Measurements from ENCODE around the gene SUPT4H1.

Gene SUPT4H1

GRCh38 chr17:58303971-58304749, 47.8 kb downstream of the SUPT4H1 start:
- no peak for DNase-seq (ENCODE audit: low read depth)

DNA sequence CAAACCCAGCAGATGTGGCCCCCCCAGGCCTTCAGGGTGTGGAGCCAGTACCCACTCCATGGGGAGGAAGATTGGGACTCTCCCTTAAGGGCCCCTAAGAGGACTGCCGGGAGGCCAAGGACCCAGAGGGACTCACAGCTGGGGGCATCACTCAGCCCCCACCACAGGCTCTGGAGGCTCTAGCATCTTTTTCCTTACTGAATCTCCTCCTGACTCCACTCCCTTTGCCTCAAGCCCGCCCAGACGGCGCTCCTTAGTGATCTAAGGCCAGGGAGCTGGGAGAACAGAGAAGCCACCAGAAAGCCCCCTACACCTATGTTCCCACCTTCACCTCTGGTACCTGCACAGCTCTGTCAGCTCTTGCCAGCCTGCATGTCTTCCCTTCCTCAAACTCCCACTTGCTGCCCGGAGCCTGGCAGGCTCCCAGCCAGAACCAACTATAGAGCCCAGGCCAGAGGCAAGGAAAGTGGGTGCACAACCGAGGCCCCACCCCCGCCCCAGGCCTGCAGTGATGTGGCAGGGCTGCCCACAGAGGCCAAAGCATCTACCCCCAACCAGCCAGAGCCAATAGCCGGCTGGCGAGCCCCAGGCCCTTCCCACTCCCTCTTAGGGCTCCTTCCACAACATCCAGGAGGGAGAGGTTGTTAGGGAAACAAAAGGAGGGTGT, 48.9 kb downstream of the SUPT4H1 start:
- DNase-seq (ENCODE audit: low read depth), result no peak

DNA sequence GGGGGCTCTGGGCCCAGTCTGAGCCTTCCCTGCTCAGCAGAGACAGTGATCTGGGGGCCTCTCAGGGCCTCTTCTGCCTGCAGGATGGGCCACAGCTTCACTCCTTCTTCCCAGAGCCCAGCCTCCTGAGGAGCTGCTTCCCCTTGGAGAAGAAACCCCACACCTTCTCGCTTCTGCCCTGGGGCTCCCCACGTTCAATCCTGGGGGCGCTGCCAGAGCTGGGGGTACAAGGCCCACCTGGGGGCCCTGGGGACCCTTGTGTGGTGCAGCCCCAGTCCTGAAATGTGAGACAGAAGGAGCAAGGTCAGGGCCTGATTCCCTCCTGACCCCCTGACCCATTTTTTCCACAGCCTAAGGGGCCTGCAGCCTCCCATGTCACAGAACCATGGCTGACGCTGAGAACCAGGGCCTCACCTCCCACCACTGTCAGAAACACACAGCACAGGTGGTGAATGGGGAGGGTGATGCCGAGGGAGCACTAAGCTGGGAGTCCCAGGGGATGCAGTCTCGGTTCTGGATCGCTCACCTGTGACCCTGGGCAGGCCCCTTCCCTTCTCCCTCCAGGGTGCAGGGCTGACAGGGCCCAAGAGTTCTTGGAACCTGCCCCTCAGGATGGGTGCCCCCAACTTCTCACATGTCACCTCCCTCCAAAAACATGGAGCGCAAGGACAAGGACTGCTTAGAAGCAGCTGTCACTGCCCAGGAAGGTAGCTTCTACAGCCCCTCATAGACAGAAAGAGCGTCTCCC, 49.7 kb downstream of the SUPT4H1 start:
- no peak for DNase-seq (ENCODE audit: low read depth)

DNA sequence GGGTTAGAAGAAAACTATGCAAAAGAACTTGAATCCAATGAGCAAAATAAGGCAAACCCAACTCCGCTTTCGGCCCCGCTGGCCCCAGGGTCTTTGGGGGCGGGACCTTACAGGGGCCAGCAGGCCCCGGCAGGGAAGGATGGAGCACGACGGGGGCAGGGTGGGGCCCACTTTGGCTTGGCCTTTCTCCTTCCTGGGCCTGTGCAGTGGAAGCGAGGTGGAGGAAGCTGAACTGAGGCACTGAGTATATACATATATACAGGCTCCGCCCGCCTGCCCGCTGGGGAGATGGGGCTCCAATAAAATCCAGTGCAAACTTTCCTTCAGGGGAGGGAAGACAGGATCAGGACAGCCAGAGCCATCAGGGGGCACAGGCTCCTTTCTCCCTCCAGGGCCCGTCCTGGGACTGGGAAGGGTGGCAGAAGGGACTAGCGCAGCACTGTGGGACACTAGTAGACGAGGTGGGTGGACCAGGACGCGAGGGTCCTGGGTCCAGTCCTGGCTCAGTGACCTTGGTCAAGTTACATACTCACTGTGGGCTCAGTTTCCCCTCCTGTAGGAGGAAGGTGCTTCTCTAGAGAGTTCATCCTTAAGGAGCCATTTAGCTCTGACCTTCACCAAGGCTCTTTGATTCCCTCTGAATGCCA, 50.4 kb downstream of the SUPT4H1 start:
- no peak for DNase-seq (ENCODE audit: low read depth)

DNA sequence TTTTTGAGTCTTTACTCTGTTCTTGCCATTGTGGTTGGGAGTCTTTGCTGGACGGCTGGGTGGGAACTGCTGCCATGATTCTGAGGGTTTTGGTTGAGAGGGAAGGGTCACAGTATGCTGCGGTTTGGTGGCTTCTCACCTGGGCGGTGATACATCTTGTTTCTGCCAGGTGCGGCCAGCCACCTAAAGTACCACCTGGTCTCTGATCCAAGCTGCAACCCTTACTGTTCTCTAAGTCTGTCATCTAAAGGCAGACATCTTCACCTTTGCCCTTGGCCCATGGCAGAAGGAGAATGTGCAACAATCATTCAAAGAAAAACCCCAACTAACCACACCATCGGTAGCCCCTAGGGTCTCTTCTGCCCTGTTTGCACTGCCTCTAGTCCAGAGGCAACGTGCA, 51.7 kb downstream of the SUPT4H1 start:
- DNase-seq (ENCODE audit: low read depth), result no peak

Measured in stimulated activated CD8-positive, alpha-beta memory T cell treated with anti-CD3 and anti-CD28 coated beads, Interleukin-7, amount 100 ng/mL, for 24 hours (primary cell).